Glutamatergic neuron (in vitro differentiated cells): Measurements from ENCODE around the gene MOV10L1. TPM values are rescaled to one million over a fixed set of nuclear protein-coding genes. Genes with fewer than 3 reads are reported as not detected.

Experiments used
- DNase-seq: peaks from one replicate; pipeline ENCODE4 v3.0.0; 2022
- H3K27ac Mint-ChIP-seq: one replicate; pipeline ENCODE4 v1.8.0; 2020; ENCODE audit warnings: mild to moderate bottlenecking, mixed read lengths, inconsistent platforms; ENCODE audit not compliant: unreplicated experiment
- H3K27me3 Mint-ChIP-seq: one replicate; pipeline ENCODE4 v1.8.0; 2020; ENCODE audit warnings: mild to moderate bottlenecking, moderate library complexity, mixed read lengths, inconsistent platforms; ENCODE audit not compliant: unreplicated experiment
- H3K36me3 Mint-ChIP-seq: one replicate; pipeline ENCODE4 v1.8.0; 2020; ENCODE audit warnings: mild to moderate bottlenecking, mixed read lengths, inconsistent platforms; ENCODE audit not compliant: unreplicated experiment
- H3K4me1 Mint-ChIP-seq: one replicate; pipeline ENCODE4 v1.8.0; 2020; ENCODE audit warnings: mild to moderate bottlenecking, low read depth, mixed read lengths, inconsistent platforms; ENCODE audit not compliant: unreplicated experiment
- H3K4me3 Mint-ChIP-seq: one replicate; pipeline ENCODE4 v1.8.0; 2020; ENCODE audit warnings: mild to moderate bottlenecking, mixed read lengths, inconsistent platforms; ENCODE audit not compliant: unreplicated experiment
- H3K9me3 Mint-ChIP-seq: one replicate; pipeline ENCODE4 v1.8.0; 2020; ENCODE audit warnings: mild to moderate bottlenecking, moderate library complexity, mixed read lengths, inconsistent platforms; ENCODE audit not compliant: unreplicated experiment
- total RNA-seq: library from RNA; stranded (reverse); fragmentation: NEBNext Ultra II Directional; extraction: Animal tissue kit (Norgen Biotek cat#: 25700); gene quantifications from one replicate; pipeline ENCODE4 v1.2.1, GENCODE V29; 2021; ENCODE audit not compliant: unreplicated experiment
- TF ChIP-seq, protein P1 (sequence below): fragments of 200-600 bp; sonication (generic); IDR thresholded peaks from one replicate; pipeline ENCODE4 v1.5.0; 2021; ENCODE audit not compliant: partially characterized antibody, unreplicated experiment

MOV10L1 gene
- total RNA-seq, 1 donor from 2014 or later, result 0.34 TPM

DNA sequence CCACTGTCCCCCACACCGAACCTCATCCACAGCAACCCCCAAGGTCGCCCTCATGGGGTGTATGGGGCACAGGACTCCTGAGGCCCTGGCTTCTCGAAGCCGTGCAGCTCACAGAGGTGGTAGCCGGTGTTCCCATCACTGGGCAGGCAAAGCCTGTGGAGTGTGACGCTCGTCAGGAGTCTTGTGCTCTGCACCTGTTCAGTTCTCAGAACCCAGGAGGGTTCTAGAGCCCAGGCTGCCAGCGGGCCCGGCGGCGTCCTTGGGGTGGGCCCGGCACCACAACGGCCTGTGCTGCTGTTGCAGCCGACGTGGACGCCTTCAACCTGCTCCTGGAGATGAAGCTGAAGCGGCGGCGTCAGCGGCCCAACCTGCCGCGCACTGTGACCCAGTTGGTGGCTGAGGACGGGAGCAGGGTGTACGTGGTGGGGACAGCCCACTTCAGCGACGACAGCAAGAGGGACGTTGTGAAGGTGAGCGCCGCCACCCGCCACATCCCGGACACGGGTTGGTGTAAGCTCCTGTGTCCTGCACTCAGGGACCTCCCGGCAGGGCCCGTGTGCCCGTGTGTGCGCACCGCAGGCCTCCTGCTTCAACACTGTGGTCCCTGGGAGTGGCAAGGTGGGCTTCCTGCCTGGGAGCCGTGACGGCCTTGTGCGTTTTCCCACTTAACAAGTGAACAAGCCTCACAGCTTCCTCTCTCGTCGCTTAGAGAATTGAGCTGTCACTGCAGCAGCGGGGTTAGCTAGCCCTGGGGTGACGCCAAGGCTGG is 104.4 kb downstream of the MOV10L1 start:
- peaks cover 5% of the 10 kb centered on the region for H3K27me3 Mint-ChIP-seq
- no peak overlapping the region for H3K27ac Mint-ChIP-seq
- H3K36me3 Mint-ChIP-seq, result no peaks in the 10 kb centered on the region
- peaks cover 3% of the 10 kb centered on the region for H3K9me3 Mint-ChIP-seq
- H3K4me1 Mint-ChIP-seq, result peaks cover 11% of the 10 kb centered on the region
- DNase-seq, result no peak
- H3K4me3 Mint-ChIP-seq, result no peak overlapping the region
- TF ChIP-seq, protein P1, sequence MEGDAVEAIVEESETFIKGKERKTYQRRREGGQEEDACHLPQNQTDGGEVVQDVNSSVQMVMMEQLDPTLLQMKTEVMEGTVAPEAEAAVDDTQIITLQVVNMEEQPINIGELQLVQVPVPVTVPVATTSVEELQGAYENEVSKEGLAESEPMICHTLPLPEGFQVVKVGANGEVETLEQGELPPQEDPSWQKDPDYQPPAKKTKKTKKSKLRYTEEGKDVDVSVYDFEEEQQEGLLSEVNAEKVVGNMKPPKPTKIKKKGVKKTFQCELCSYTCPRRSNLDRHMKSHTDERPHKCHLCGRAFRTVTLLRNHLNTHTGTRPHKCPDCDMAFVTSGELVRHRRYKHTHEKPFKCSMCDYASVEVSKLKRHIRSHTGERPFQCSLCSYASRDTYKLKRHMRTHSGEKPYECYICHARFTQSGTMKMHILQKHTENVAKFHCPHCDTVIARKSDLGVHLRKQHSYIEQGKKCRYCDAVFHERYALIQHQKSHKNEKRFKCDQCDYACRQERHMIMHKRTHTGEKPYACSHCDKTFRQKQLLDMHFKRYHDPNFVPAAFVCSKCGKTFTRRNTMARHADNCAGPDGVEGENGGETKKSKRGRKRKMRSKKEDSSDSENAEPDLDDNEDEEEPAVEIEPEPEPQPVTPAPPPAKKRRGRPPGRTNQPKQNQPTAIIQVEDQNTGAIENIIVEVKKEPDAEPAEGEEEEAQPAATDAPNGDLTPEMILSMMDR, result no peak

DNA sequence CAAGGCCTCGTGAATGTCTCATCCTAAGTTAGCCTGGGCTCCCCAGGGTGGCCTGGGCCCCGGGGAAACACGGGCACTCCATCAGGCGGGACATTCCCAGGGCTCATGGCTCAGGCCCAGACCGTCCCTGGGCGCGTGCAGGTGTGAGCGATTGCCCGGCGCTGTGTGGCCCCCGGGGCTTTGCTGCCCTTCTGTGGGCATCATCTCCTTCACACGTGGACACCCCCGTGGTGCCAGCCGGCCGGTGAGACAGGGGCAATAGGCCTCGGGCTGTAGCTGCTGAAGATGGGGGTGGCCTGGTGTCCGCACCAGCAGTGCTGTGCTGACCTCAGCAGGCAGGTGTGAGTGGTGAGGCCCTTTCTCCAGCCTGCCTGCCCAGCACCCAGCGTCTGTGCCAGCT is 106.5 kb downstream of the MOV10L1 start:
- Mint-ChIP-seq H3K4me1 (peaks cover 4% of the 10 kb centered on the region), H3K27me3 (peaks cover 4% of the 10 kb centered on the region), H3K36me3 (no peaks in the 10 kb centered on the region), H3K27ac (no peak overlapping the region), H3K9me3 (peaks cover 3% of the 10 kb centered on the region), H3K4me3 (no peak overlapping the region)
- TF ChIP-seq, protein P1, result no peak
- no peak for DNase-seq

DNA sequence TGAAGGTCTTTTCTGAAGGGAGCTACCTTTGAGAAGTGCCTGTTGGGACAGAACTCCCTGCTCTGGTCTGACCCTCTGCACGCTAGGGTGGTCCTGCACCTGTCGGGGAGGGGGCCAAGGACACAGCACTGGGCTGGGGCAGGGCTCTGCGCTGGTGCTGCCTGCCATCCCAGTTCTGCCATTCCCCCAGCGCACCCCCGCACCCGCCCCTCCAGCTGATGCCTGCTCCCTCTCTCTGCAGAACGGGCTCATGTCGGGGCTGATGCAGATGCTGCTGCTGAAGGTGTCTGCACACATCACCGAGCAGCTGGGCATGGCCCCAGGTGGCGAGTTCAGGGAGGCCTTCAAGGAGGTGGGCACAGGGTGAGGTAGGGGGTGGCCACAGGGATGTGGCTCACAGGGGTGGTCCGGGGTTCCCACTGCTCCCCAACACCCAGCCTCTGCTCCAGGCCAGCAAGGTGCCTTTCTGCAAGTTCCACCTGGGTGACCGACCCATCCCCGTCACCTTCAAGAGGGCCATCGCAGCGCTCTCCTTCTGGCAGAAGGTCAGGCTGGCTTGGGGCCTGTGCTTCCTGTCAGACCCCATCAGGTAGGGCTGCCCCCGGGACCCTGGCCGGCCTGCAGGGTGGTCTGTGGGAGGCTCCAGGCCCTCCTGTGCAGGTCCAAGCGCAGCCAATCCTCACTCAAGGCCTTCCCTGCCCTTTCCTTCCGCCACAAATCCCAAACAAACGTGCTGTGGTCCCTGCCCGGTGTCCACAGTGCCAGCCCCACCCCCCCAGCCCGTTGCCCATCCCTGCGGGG is 107.4 kb downstream of the MOV10L1 start:
- Mint-ChIP-seq H3K4me3 (no peak overlapping the region), H3K27me3 (peaks cover 5% of the 10 kb centered on the region), H3K9me3 (peaks cover 4% of the 10 kb centered on the region), H3K4me1 (peaks cover 4% of the 10 kb centered on the region), H3K27ac (no peak overlapping the region), H3K36me3 (no peaks in the 10 kb centered on the region)
- TF ChIP-seq, protein P1, result no peak
- DNase-seq, result no peak

DNA sequence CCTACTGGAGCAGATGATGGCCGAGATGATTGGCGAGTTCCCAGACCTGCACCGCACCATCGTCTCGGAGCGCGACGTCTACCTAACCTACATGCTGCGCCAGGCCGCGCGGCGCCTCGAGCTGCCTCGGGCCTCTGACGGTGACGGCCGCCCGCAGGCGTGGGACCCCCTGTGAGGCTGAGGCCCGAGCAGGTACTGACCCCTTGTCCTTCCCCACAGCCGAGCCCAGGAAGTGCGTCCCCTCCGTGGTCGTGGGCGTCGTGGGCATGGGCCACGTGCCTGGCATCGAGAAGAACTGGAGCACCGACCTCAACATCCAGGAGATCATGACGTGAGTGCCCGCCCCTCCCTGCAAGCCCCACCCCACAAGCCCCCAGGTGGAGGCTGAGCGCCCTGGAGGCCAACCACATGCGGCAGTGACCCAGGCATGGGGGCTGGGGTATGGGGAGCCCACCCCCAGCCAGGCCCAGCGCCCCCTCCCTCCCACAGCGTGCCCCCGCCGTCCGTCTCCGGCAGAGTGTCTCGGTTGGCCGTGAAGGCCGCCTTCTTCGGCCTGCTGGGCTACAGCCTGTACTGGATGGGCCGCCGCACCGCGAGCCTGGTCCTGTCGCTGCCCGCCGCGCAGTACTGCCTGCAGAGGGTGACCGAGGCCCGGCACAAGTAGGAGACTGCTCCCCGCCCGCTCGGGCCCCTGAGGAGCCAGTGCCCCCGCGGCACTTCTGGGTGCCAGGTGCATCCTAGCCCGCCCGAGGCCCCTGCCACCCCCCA is 108.2 kb downstream of the MOV10L1 start:
- no peak for DNase-seq
- TF ChIP-seq, protein P1, result no peak
- peaks cover 8% of the 10 kb centered on the region for H3K4me1 Mint-ChIP-seq
- no peak overlapping the region for H3K27ac Mint-ChIP-seq
- no peak overlapping the region for H3K4me3 Mint-ChIP-seq
- peaks cover 10% of the 10 kb centered on the region for H3K27me3 Mint-ChIP-seq
- H3K9me3 Mint-ChIP-seq, result peaks cover 9% of the 10 kb centered on the region
- no peaks in the 10 kb centered on the region for H3K36me3 Mint-ChIP-seq
